HepG2 (cell line): ENCODE results near the gene THOP1. TPM values are rescaled to one million over a fixed set of nuclear protein-coding genes. Genes with fewer than 3 reads are reported as not detected.

Source experiments
- HIVEP1 ChIP-seq: sonication (generic); formaldehyde crosslinking; IDR thresholded peaks from 2 replicates; pipeline ENCODE4 v1.4.0; 2020; ENCODE audit warnings: mild to moderate bottlenecking, missing genetic modification reagents
- HNF4A ChIP-seq: sonication (generic); formaldehyde crosslinking; IDR thresholded peaks from 2 replicates; pipeline ENCODE4 v1.4.0; 2020; ENCODE audit warnings: missing genetic modification reagents
- NFATC3 ChIP-seq: sonication (generic); formaldehyde crosslinking; IDR thresholded peaks from 2 replicates; pipeline ENCODE4 v1.5.1; 2020; ENCODE audit warnings: mild to moderate bottlenecking, missing genetic modification reagents
- PAXIP1 ChIP-seq: sonication (generic); formaldehyde crosslinking; conservative IDR thresholded peaks from 2 replicates; pipeline ENCODE4 v1.4.0; 2020; ENCODE audit warnings: mild to moderate bottlenecking, missing genetic modification reagents, moderate library complexity
- RBM39 ChIP-seq: fragments of 200-400 bp; formaldehyde crosslinking; IDR thresholded peaks from one replicate; pipeline ENCODE4 v1.6.1; 2018; ENCODE audit warnings: antibody characterized with exemption, mild to moderate bottlenecking, low read depth, low read length; ENCODE audit not compliant: poor library complexity, severe bottlenecking
- SIX4 ChIP-seq: sonication (generic); formaldehyde crosslinking; IDR thresholded peaks from 2 replicates; pipeline ENCODE4 v1.4.0; 2020; ENCODE audit warnings: missing genetic modification reagents
- TFE3 ChIP-seq: IDR thresholded peaks from 2 replicates; pipeline ENCODE4 v1.6.1; 2016
- TOPORS ChIP-seq: sonication (generic); formaldehyde crosslinking; IDR thresholded peaks from 2 replicates; pipeline ENCODE4 v1.8.0; 2023; ENCODE audit warnings: mild to moderate bottlenecking, missing genetic modification reagents
- ZBTB33 ChIP-seq: sonication (generic); formaldehyde crosslinking; IDR thresholded peaks from 2 replicates; pipeline ENCODE4 v1.4.0; 2020; ENCODE audit warnings: missing genetic modification reagents
- ZFP41 ChIP-seq: sonication (generic); formaldehyde crosslinking; IDR thresholded peaks from 2 replicates; pipeline ENCODE4 v1.4.0; 2020; ENCODE audit warnings: mild to moderate bottlenecking, missing genetic modification reagents, borderline replicate concordance
- ZNF121 ChIP-seq: sonication (generic); formaldehyde crosslinking; IDR thresholded peaks from 2 replicates; pipeline ENCODE4 v1.5.0; 2020; ENCODE audit warnings: mild to moderate bottlenecking, missing genetic modification reagents
- ZNF326 ChIP-seq: sonication (generic); formaldehyde crosslinking; IDR thresholded peaks from 2 replicates; pipeline ENCODE4 v1.4.0; 2020; ENCODE audit warnings: missing genetic modification reagents, borderline replicate concordance
- ZNF512B ChIP-seq: sonication (generic); formaldehyde crosslinking; IDR thresholded peaks from 2 replicates; pipeline ENCODE4 v1.5.1; 2020; ENCODE audit warnings: missing genetic modification reagents, mild to moderate bottlenecking, borderline replicate concordance
- polyA plus RNA-seq, 8 experiments: library from polyadenylated mRNA; depleted of rRNA in 3 of 8; stranded (reverse) in 7 of 8; unstranded in 1 of 8; fragments of >200 nt; fragmentation: Illumina TruSeq in 4 of 8; extraction: Trizol in 4 of 8; gene quantifications; 2 replicates each; pipeline versions ENCODE4 v1.2.1 to v1.2.3, GENCODE V29; 2011 to 2016; ENCODE audit warnings: low read depth in 4 of 8, missing spikeins in 1 of 8, mixed read lengths in 1 of 8; ENCODE audit not compliant: insufficient read depth in 1 of 8
- total RNA-seq, 5 experiments: library from RNA; depleted of rRNA; stranded (reverse); fragments of >200 nt; fragmentation: Illumina TruSeq; extraction: Trizol; gene quantifications; 2 replicates each; pipeline ENCODE4 v1.2.3, GENCODE V29; 2016; ENCODE audit warnings: low read depth in 1 of 5
- TF ChIP-seq, protein P1 (sequence below): sonication (generic); formaldehyde crosslinking; IDR thresholded peaks from 2 replicates; pipeline ENCODE4 v1.4.0; 2020; ENCODE audit warnings: missing genetic modification reagents, mild to moderate bottlenecking, borderline replicate concordance

THOP1 gene
- total and polyA plus RNA-seq, 2 of the 13 experiments (the other 11 are each of a cell fraction or from before 2014, with no cell fraction given), result 74.4 to 116 TPM

DNA sequence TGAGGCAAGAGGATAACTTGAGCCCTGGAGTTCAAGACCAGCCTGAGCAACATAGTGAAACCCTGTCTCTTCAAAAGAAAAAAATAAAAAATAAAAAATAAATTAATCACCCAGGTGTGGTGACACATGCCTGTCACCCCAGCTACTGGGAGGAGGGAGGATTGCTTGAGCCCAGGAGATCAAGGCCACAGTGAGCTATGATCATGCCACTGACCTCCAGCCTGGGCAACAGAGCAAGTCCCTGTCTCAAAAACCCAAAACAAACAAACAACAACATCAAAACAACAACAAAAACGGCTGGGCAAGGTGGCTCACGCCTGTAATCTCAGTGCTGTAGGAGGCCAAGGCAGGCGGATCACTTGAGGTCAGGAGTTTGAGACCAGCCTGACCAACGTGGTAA is 41.2 kb upstream of the THOP1 start (continued):
- TF ChIP-seq PAXIP1 (CRISPR knock-in tag) (peak; percentile 20; the same call in 1 of the 2 replicates), ZNF121 (CRISPR knock-in tag) (peak; percentile 52; the same call in 1 of the 2 replicates), RBM39 (no peak), TFE3 (CRISPR knock-in tag) (no peak), NFATC3 (CRISPR knock-in tag) (no peak), ZNF512B (no peak), HIVEP1 (CRISPR knock-in tag) (no peak), ZNF326 (CRISPR knock-in tag) (no peak), TOPORS (no peak), ZFP41 (CRISPR knock-in tag) (no peak), SIX4 (CRISPR knock-in tag) (no peak), HNF4A (CRISPR knock-in tag) (peak; percentile 37; the same call in 1 of the 2 replicates), ZBTB33 (no peak)
- TF ChIP-seq, protein P1, sequence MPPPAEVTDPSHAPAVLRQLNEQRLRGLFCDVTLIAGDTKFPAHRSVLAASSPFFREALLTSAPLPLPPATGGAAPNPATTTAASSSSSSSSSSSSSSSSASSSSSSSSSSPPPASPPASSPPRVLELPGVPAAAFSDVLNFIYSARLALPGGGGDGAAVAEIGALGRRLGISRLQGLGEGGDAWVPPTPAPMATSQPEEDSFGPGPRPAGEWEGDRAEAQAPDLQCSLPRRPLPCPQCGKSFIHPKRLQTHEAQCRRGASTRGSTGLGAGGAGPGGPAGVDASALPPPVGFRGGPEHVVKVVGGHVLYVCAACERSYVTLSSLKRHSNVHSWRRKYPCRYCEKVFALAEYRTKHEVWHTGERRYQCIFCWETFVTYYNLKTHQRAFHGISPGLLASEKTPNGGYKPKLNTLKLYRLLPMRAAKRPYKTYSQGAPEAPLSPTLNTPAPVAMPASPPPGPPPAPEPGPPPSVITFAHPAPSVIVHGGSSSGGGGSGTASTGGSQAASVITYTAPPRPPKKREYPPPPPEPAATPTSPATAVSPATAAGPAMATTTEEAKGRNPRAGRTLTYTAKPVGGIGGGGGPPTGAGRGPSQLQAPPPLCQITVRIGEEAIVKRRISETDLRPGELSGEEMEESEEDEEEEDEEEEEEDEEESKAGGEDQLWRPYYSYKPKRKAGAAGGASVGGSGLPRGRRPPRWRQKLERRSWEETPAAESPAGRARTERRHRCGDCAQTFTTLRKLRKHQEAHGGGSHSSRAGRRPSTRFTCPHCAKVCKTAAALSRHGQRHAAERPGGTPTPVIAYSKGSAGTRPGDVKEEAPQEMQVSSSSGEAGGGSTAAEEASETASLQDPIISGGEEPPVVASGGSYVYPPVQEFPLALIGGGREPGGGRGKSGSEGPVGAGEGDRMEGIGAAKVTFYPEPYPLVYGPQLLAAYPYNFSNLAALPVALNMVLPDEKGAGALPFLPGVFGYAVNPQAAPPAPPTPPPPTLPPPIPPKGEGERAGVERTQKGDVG (CRISPR knock-in tag), result no peak
